ENCODE measurements around the gene CEP44. TPM values are rescaled to one million over a fixed set of nuclear protein-coding genes. Genes with fewer than 3 reads are reported as not detected.

CEP44 gene
- total and polyA plus RNA-seq, 2 of the 4 experiments (the other 2 are of a cell fraction): 3.5 to 9.5 TPM

DNA sequence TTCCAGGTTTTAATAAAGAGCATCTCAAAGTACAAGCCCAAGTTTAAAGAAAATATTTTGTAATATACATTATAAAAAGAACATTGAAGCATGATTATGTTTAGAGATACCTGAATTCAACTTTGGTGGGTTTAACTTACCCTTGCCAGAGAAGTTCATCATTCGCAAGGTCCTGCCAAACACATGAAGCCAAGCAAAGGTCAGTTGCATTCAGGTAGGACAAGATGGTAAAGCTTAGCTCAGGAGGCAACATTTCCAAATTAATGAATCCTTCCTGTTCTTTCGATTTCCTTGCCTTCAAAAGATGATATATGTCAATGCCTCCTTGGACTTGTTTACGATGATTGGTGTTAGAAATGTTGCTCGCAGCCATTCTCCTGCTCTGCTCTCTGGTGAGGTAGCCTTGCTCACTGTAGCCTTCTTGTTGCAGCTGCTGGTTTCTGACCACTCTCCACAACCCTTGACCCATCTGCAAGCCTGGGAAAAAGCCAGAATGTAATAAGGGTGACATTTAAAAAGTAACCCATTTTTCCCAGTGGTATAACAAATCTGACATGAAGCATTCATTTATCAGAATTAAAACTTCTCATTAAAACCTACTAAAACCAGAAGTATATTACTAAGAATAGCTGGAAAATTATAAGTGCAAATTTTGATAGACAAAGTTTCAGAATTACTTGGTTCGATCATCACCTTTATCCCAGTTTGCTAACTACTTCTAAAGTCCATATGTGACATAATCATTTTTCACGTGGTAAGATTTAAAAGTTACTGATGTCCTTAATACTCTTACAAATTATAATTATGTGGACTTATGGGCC lies 20.9 kb upstream of the CEP44 start:
- Histone ChIP-seq H3K4me1 (ENCODE audit: control insufficient read depth, insufficient read depth, low read length) (no peaks in the 10 kb centered on the region), H3K23ac (ENCODE audit: low read depth, low read length) (no peak overlapping the region), H2AK9ac (replicated peaks; ENCODE audit: low read depth, low read length, poor library complexity) (no peak overlapping the region), H2AK5ac (ENCODE audit: low read depth, low read length) (no peak overlapping the region), H3K4me3 (ENCODE audit: insufficient read depth, low read depth, low read length) (no peak overlapping the region), H4K91ac (ENCODE audit: insufficient read depth, low read depth, low read length) (no peak overlapping the region; the same call in 1 of the 2 replicates), H2BK20ac (ENCODE audit: low read depth, low read length) (no peak overlapping the region), H3K79me1 (ENCODE audit: low read depth in 1 of 2, low read length in 2 of 2) (peaks cover 5 to 9% of the 10 kb centered on the region in 2 experiments), H3K27me3 (ENCODE audit: control insufficient read depth, insufficient read depth, low read length) (no peaks in the 10 kb centered on the region), H3K56ac (ENCODE audit: extremely low read depth, insufficient read depth, low read length) (no peak overlapping the region), H2BK5ac (ENCODE audit: low read depth, low read length, poor library complexity, severe bottlenecking) (no peak overlapping the region), H2BK15ac (ENCODE audit: low read depth, low read length) (no peak overlapping the region), H4K8ac (ENCODE audit: low read depth in 2 of 2, low read length in 2 of 2) (0 out of 4 replicates have a peak overlapping the region, but pooled peaks of 1 of the 2 experiments have one; percentile 0), H3K4ac (ENCODE audit: low read depth, low read length) (no peak overlapping the region), H2BK120ac (ENCODE audit: low read depth, low read length) (no peak overlapping the region), H3K9me1 (ENCODE audit: insufficient read depth, low read length) (0 out of 2 replicates have a peak, but pooled peaks cover 3% of the 10 kb centered on the region), H4K20me1 (ENCODE audit: insufficient read depth, low read length) (no peaks in the 10 kb centered on the region), H3K18ac (ENCODE audit: low read depth, low read length) (no peak overlapping the region), H3K14ac (replicated peaks; ENCODE audit: low read depth, low read length) (no peak overlapping the region), H3K9ac (ENCODE audit: low read depth, low read length) (no peak overlapping the region), H3K36me3 (ENCODE audit: control insufficient read depth, insufficient read depth, low read length) (peaks cover 2% of the 10 kb centered on the region; the same call in 1 of the 2 replicates), H2AFZ (replicated peaks; ENCODE audit: low read length, poor library complexity) (no peak overlapping the region), H3K27ac (ENCODE audit: insufficient read depth, low read length) (no peak overlapping the region), H4K5ac (ENCODE audit: low read depth, low read length) (no peak overlapping the region), H3K4me2 (ENCODE audit: low read depth, low read length) (no peak overlapping the region), H3K9me3 (ENCODE audit: control insufficient read depth, insufficient read depth, low read length) (no peaks in the 10 kb centered on the region)
- 100% methylated on average over 1 of the region's 6 CpGs; no CpG with 5 or more reads in 1 of the 2 experiments for whole genome bisulfite sequencing, 2 experiments (ENCODE audit: extremely low coverage in 2 of 2, insufficient read length in 1 of 2)
- BruUV-seq (replicated peaks): no TSS peak
- intact Hi-C loops (cut with micrococcal nuclease) (no loop called here), dilution Hi-C loops (cut with HindIII; ENCODE audit: low sequenced_read_pairs, unreplicated experiment) (no loop called here), in situ Hi-C loops (cut with MboI; ENCODE audit: low sequenced_read_pairs) (no loop called here)
- TF ChIP-seq, protein P1, sequence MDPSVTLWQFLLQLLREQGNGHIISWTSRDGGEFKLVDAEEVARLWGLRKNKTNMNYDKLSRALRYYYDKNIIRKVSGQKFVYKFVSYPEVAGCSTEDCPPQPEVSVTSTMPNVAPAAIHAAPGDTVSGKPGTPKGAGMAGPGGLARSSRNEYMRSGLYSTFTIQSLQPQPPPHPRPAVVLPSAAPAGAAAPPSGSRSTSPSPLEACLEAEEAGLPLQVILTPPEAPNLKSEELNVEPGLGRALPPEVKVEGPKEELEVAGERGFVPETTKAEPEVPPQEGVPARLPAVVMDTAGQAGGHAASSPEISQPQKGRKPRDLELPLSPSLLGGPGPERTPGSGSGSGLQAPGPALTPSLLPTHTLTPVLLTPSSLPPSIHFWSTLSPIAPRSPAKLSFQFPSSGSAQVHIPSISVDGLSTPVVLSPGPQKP (IDR thresholded peaks at IDR 0.05; ENCODE audit: borderline replicate concordance, low read depth, low read length): no peak
- TF ChIP-seq BHLHE40 (IDR thresholded peaks at IDR 0.05; ENCODE audit: low read depth, low read length): no peak
- no peak for TF ChIP-seq CHD1 (IDR thresholded peaks at IDR 0.05; ENCODE audit: low read depth, low read length)
- no peak for TF ChIP-seq MAFK (IDR thresholded peaks at IDR 0.05; ENCODE audit: low read depth, low read length)
- TF ChIP-seq, protein P2, sequence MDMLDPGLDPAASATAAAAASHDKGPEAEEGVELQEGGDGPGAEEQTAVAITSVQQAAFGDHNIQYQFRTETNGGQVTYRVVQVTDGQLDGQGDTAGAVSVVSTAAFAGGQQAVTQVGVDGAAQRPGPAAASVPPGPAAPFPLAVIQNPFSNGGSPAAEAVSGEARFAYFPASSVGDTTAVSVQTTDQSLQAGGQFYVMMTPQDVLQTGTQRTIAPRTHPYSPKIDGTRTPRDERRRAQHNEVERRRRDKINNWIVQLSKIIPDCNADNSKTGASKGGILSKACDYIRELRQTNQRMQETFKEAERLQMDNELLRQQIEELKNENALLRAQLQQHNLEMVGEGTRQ (IDR thresholded peaks at IDR 0.05; ENCODE audit: low read depth, low read length): no peak
- TF ChIP-seq RFX5 (IDR thresholded peaks at IDR 0.05; ENCODE audit: low read depth, low read length): no peak
- TF ChIP-seq CEBPB (IDR thresholded peaks at IDR 0.05; ENCODE audit: low read depth, low read length): no peak
- TF ChIP-seq MAZ (IDR thresholded peaks at IDR 0.05; ENCODE audit: borderline replicate concordance, low read depth, low read length): no peak
- TF ChIP-seq SMC3 (IDR thresholded peaks at IDR 0.05; ENCODE audit: low read depth, low read length): no peak
- no peak for TF ChIP-seq RAD21 (IDR thresholded peaks at IDR 0.05; ENCODE audit: low read length)
- TF ChIP-seq, protein P3, sequence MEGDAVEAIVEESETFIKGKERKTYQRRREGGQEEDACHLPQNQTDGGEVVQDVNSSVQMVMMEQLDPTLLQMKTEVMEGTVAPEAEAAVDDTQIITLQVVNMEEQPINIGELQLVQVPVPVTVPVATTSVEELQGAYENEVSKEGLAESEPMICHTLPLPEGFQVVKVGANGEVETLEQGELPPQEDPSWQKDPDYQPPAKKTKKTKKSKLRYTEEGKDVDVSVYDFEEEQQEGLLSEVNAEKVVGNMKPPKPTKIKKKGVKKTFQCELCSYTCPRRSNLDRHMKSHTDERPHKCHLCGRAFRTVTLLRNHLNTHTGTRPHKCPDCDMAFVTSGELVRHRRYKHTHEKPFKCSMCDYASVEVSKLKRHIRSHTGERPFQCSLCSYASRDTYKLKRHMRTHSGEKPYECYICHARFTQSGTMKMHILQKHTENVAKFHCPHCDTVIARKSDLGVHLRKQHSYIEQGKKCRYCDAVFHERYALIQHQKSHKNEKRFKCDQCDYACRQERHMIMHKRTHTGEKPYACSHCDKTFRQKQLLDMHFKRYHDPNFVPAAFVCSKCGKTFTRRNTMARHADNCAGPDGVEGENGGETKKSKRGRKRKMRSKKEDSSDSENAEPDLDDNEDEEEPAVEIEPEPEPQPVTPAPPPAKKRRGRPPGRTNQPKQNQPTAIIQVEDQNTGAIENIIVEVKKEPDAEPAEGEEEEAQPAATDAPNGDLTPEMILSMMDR (conservative IDR thresholded peaks at IDR 0.05; ENCODE audit: low read depth, low read length): no peak
- no peak for TF ChIP-seq NFE2L2 (IDR thresholded peaks at IDR 0.05; ENCODE audit: low read depth, low read length)
- POLR2A ChIA-PET (ENCODE audit: unreplicated experiment): no interaction called here
- DNase-seq: no peak
- CTCF ChIA-PET: interaction anchor here (0.6 kb wide), 1 partner anchor 122 kb away, joined by 3 read pairs; no protein-coding TSS in a partner anchor
- ATAC-seq (ENCODE audit: low read depth): no peak
